NOMO-1 treated with DMSO at 0.1 percent for 48 hours (cell line): Measurements from ENCODE around the gene PRAMEF20.

Experiments
- DNase-seq: peaks from one replicate; lab custom pipeline; 2025; ENCODE audit not compliant: unreplicated experiment; lab: John Stamatoyannopoulos, UW

Gene PRAMEF20

GRCh38 chr1:13461977-13462376, 51.7 kb downstream of the PRAMEF20 start:
- no peak for DNase-seq

GRCh38 chr1:13462682-13463081, 52.4 kb downstream of the PRAMEF20 start:
- DNase-seq: no peak

- DNase-seq: no peak
These were observed 55.3 kb downstream of the PRAMEF20 start for GRCh38 chr1:13465515-13465914.

- no peak for DNase-seq
These were observed 59.1 kb downstream of the PRAMEF20 start for GRCh38 chr1:13469343-13469742.
